ENCODE data around the gene SYNDIG1. TPM values are rescaled to one million over a fixed set of nuclear protein-coding genes. Genes with fewer than 3 reads are reported as not detected.

SYNDIG1 gene
- total and polyA plus RNA-seq, 4 experiments from 2014 or later: not detected

DNA sequence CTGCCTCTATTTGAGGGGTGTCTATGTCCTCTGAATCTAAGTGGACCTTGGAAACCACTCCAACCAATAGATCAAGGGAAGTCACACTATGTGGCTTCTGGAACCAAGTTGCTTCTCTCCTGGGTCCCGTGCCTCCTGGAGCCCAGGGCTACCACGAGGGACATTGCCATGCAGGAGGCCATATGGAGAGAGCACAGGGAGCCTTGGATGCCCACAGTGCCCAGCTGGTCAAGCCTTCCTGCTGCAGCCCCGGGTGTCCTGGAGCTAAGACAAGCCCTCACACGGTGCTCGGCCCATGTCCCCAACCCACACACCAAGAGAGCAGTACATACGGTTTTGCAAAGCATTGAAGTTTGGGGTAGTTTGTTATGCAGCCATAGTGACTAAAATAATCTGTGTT is 231.6 kb downstream of the SYNDIG1 start:
- H3K9me3 ChIP-seq (ENCODE audit: control insufficient read depth in 1 of 2, low read length in 2 of 2): no peaks in the 10 kb centered on the region
- ChIA-PET CTCF (ENCODE audit: partially characterized antibody) (no interaction called here), POLR2A (ENCODE audit: partially characterized antibody) (no interaction called here)
- Mint-ChIP-seq H3K4me1 (no peaks in the 10 kb centered on the region), H3K27ac (no peak overlapping the region), H3K9me3 (peaks cover 0 to 2% (median 0%) of the 10 kb centered on the region in 8 donors), H3K36me3 (peaks cover 0 to 2% of the 10 kb centered on the region in 2 donors), H3K4me3 (no peak overlapping the region), H3K27me3 (peaks cover 3 to 13% of the 10 kb centered on the region in 2 donors)
- no peaks in the 10 kb centered on the region for H3K27me3 ChIP-seq (ENCODE audit: insufficient read depth, low read length)
- no peak for DNase-seq
- H3K4me3 ChIP-seq (ENCODE audit: low read length in 2 of 2): no peak overlapping the region
- no peak overlapping the region for H3K27ac ChIP-seq (ENCODE audit: low read depth, low read length)
- H3K4me1 ChIP-seq (ENCODE audit: insufficient read depth, low read length): no peaks in the 10 kb centered on the region
- intact Hi-C loops (cut with micrococcal nuclease): no loop called here
- H3K36me3 ChIP-seq (ENCODE audit: insufficient read depth, low read length): no peaks in the 10 kb centered on the region

DNA sequence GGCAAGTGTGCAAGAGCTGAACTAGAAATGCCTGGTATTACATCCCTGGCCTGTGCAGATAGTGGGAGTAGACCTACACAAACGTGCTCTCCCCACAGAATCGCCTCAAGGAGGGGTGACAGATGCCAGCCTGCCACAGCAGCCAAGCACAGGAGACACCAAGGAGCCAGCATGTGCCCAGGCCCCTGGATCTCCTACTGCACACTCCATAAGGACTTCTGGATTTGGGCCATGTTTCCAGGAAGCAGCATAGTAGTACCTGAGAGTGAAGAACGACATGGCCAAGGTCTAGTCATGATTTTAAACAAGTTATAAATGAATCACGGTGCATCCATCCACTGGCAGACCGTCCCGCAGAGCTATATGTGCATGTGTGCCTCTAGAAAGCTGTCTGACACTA is 232.2 kb downstream of the SYNDIG1 start:
- no peaks in the 10 kb centered on the region for H3K9me3 ChIP-seq (ENCODE audit: control insufficient read depth in 1 of 2, low read length in 2 of 2)
- H3K27ac Mint-ChIP-seq: no peak overlapping the region
- DNase-seq: no peak
- H3K4me1 Mint-ChIP-seq: no peaks in the 10 kb centered on the region
- no peaks in the 10 kb centered on the region for H3K36me3 ChIP-seq (ENCODE audit: insufficient read depth, low read length)
- intact Hi-C loops (cut with micrococcal nuclease): no loop called here
- no peaks in the 10 kb centered on the region for H3K4me1 ChIP-seq (ENCODE audit: insufficient read depth, low read length)
- no peak overlapping the region for H3K27ac ChIP-seq (ENCODE audit: low read depth, low read length)
- no peak overlapping the region for H3K4me3 ChIP-seq (ENCODE audit: low read length in 2 of 2)
- H3K9me3 Mint-ChIP-seq: peaks cover 0 to 2% (median 0%) of the 10 kb centered on the region in 8 donors
- no peaks in the 10 kb centered on the region for H3K36me3 Mint-ChIP-seq
- no peak overlapping the region for H3K4me3 Mint-ChIP-seq
- ChIA-PET POLR2A (ENCODE audit: partially characterized antibody) (no interaction called here), CTCF (ENCODE audit: partially characterized antibody) (no interaction called here)
- peaks cover 2 to 8% of the 10 kb centered on the region in 2 donors for H3K27me3 Mint-ChIP-seq
- H3K27me3 ChIP-seq (ENCODE audit: insufficient read depth, low read length): no peaks in the 10 kb centered on the region

DNA sequence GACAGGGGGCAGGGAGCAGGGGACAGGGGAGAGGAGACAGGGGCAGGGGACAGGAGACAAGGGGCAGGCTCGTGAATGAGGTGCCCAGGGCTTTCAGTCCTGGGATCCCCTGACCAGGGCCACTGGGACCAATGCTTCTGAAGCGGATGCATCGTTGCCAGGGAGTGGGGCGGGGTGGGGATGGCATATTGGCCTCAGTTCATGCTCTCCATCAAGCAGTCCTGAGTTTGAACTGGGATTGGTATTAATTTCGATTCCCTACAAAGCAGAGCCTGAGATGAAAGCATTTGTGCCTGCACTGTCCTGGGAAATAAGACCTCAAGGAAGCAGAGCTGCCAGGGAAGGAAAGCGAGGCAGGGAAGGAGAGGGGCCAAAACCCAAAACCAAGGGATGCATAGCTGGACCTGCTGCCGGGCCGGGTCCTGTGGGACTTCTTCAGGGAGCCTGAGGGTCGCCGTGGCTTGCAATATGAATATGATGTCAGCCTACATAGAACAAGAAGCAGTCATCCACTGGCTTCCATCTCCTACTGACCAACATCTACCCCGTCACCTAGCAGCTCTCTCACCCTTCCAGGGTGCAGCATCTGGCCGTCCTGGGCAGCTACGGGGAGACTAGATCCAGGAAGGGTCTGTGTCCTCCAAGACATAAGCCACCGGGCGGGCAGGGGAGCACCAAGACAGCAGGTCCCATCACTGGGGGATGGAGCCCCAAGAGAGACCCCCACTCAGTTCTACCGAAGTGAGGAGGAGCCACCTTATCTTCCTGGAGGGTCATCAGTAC is 233.3 kb downstream of the SYNDIG1 start:
- Mint-ChIP-seq H3K4me3 (no peak overlapping the region), H3K36me3 (no peaks in the 10 kb centered on the region), H3K9me3 (peaks cover 0 to 2% (median 0%) of the 10 kb centered on the region in 8 donors), H3K4me1 (no peaks in the 10 kb centered on the region), H3K27me3 (peaks cover 2 to 8% of the 10 kb centered on the region in 2 donors), H3K27ac (no peak overlapping the region)
- H3K4me3 ChIP-seq (ENCODE audit: low read length in 2 of 2): no peak overlapping the region
- H3K36me3 ChIP-seq (ENCODE audit: insufficient read depth, low read length): no peaks in the 10 kb centered on the region
- H3K27me3 ChIP-seq (ENCODE audit: insufficient read depth, low read length): no peaks in the 10 kb centered on the region
- CTCF ChIA-PET (ENCODE audit: partially characterized antibody): no interaction called here
- POLR2A ChIA-PET (ENCODE audit: partially characterized antibody): no interaction called here
- DNase-seq: no peak
- H3K4me1 ChIP-seq (ENCODE audit: insufficient read depth, low read length): no peaks in the 10 kb centered on the region
- H3K27ac ChIP-seq (ENCODE audit: low read depth, low read length): no peak overlapping the region
- intact Hi-C loops (cut with micrococcal nuclease): no loop called here
- H3K9me3 ChIP-seq (ENCODE audit: control insufficient read depth in 1 of 2, low read length in 2 of 2): no peaks in the 10 kb centered on the region

DNA sequence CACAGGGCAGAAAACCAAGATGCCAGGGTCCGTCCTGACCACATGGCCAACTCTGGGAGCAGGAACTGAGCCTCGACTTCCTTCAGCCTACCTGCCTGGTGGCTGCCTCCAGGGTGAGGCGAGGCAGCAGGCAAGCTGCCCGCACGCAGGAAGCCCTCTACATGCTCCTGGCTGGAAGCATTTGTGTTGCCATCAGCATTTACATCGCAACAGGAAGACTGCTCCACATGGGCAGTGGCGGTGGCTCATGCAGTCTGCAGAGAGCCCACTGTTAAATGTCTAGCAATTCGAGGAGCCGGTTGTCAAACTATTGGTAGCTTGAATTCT is 233.8 kb downstream of the SYNDIG1 start:
- Histone ChIP-seq H3K36me3 (ENCODE audit: insufficient read depth, low read length) (no peaks in the 10 kb centered on the region), H3K27ac (ENCODE audit: low read depth, low read length) (no peak overlapping the region), H3K9me3 (ENCODE audit: control insufficient read depth in 1 of 2, low read length in 2 of 2) (no peaks in the 10 kb centered on the region), H3K27me3 (ENCODE audit: insufficient read depth, low read length) (no peaks in the 10 kb centered on the region), H3K4me1 (ENCODE audit: insufficient read depth, low read length) (no peaks in the 10 kb centered on the region), H3K4me3 (ENCODE audit: low read length in 2 of 2) (no peak overlapping the region)
- peaks cover 2 to 8% of the 10 kb centered on the region in 2 donors for H3K27me3 Mint-ChIP-seq
- intact Hi-C loops (cut with micrococcal nuclease): no loop called here
- H3K4me3 Mint-ChIP-seq: no peak overlapping the region
- H3K27ac Mint-ChIP-seq: no peak overlapping the region
- ChIA-PET CTCF (ENCODE audit: partially characterized antibody) (no interaction called here), POLR2A (ENCODE audit: partially characterized antibody) (no interaction called here)
- no peak for DNase-seq
- peaks cover 0 to 3% (median 0%) of the 10 kb centered on the region in 8 donors for H3K9me3 Mint-ChIP-seq
- no peaks in the 10 kb centered on the region for H3K4me1 Mint-ChIP-seq
- no peaks in the 10 kb centered on the region for H3K36me3 Mint-ChIP-seq

DNA sequence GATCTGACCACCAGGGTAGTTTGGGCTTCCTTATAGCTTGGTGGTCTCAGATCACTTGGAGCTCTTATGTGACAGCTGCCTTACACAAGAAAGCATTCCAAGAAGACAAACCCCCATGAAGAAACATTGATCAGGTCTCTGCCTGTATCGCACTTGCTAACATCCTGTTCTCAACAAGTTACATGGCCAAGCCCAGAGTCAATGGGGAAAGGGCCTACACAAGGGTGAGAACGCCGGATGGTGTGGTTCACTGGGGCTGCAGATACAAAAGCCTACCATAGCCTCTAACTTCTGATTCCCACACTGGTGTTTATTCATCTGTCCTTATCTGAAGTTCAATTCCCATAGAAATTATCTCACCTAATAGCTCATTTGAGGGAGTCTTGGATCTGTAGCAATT is 235.5 kb downstream of the SYNDIG1 start:
- no peak for DNase-seq
- intact Hi-C loops (cut with micrococcal nuclease): no loop called here
- no peaks in the 10 kb centered on the region for H3K27me3 ChIP-seq (ENCODE audit: insufficient read depth, low read length)
- H3K4me1 ChIP-seq (ENCODE audit: insufficient read depth, low read length): no peaks in the 10 kb centered on the region
- no peak overlapping the region for H3K4me3 Mint-ChIP-seq
- H3K4me3 ChIP-seq (ENCODE audit: low read length in 2 of 2): no peak overlapping the region
- peaks cover 0 to 3% (median 0%) of the 10 kb centered on the region in 8 donors for H3K9me3 Mint-ChIP-seq
- H3K27ac Mint-ChIP-seq: no peak overlapping the region
- no peak overlapping the region for H3K27ac ChIP-seq (ENCODE audit: low read depth, low read length)
- H3K27me3 Mint-ChIP-seq: peaks cover 0 to 8% of the 10 kb centered on the region in 2 donors
- no peaks in the 10 kb centered on the region for H3K36me3 Mint-ChIP-seq
- POLR2A ChIA-PET (ENCODE audit: partially characterized antibody): no interaction called here
- H3K4me1 Mint-ChIP-seq: no peaks in the 10 kb centered on the region
- H3K9me3 ChIP-seq (ENCODE audit: control insufficient read depth in 1 of 2, low read length in 2 of 2): no peaks in the 10 kb centered on the region
- CTCF ChIA-PET (ENCODE audit: partially characterized antibody): interaction anchor here (0.8 kb wide), 1 partner anchor 13 kb away, joined by 3 read pairs; no protein-coding TSS in a partner anchor
- no peaks in the 10 kb centered on the region for H3K36me3 ChIP-seq (ENCODE audit: insufficient read depth, low read length)

DNA sequence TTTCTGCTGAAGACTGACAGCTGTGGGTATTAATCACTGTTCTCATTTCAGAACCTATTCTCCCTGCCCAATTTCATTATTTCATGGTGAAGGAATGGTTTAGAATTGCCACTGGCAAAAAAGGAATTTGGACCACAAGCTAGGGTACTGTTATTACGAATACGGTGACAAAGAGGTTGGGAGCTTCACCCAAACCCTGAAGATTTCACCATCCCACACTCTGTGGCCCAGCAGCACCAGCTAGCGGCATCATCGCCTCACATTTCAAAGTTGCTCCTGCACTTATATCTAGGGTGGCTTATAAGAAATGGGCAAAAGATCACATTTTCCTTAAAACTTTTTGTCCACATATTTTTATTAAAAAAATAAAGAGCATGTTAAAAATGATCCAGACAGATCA is 236.1 kb downstream of the SYNDIG1 start:
- H3K27ac Mint-ChIP-seq: no peak overlapping the region
- no peaks in the 10 kb centered on the region for H3K4me1 Mint-ChIP-seq
- Histone ChIP-seq H3K4me1 (ENCODE audit: insufficient read depth, low read length) (no peaks in the 10 kb centered on the region), H3K36me3 (ENCODE audit: insufficient read depth, low read length) (no peaks in the 10 kb centered on the region), H3K27me3 (ENCODE audit: insufficient read depth, low read length) (no peaks in the 10 kb centered on the region), H3K4me3 (ENCODE audit: low read length in 2 of 2) (no peak overlapping the region), H3K9me3 (ENCODE audit: control insufficient read depth in 1 of 2, low read length in 2 of 2) (no peaks in the 10 kb centered on the region), H3K27ac (ENCODE audit: low read depth, low read length) (no peak overlapping the region)
- peaks cover 0 to 8% of the 10 kb centered on the region in 2 donors for H3K27me3 Mint-ChIP-seq
- CTCF ChIA-PET (ENCODE audit: partially characterized antibody): no interaction called here
- DNase-seq: no peak
- H3K36me3 Mint-ChIP-seq: no peaks in the 10 kb centered on the region
- H3K4me3 Mint-ChIP-seq: no peak overlapping the region
- intact Hi-C loops (cut with micrococcal nuclease): no loop called here
- POLR2A ChIA-PET (ENCODE audit: partially characterized antibody): no interaction called here
- H3K9me3 Mint-ChIP-seq: peaks cover 0 to 3% (median 0%) of the 10 kb centered on the region in 8 donors

DNA sequence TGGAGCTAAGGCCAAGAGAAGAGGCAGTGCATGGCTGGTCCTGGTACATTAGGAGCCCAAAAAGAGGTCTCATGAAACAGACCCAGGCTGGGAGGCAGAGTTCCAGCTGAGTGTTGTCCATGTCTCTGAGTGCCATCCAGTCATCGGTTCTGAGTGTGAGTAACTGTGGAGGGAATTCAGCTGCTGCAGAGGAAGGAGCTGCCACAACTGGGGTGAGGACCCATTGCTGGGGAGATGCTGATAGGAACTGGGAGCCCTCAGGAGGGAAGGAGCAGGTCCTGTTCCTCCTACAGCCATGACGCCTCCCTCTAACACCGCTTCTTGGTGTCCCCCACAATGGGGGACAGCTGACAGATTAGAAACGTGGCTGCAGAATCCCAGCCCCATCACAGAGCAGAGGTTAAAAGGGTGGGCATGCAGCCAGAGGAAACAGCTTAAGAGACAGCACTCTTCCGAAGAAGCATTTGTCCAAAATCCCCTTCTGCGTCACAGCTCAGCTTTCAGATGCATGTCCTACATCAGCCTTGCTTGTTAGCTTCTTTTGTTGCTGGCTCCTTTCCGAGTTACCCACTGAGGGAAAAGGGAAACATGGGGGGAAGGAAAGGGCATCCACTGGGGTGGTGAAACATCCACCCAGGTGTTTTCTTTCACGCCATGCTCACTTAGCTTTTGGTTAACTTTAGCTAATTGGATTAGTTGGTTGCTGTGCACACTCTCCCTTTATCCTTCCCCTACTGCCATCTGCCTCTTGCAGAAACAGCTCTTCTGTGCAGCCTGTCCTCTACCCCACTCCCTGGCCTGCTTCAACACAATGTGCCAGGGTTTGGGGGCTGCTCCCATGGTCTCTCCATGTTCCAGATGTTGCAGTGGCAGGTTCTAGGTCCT is 239.2 kb downstream of the SYNDIG1 start:
- Histone ChIP-seq H3K4me1 (ENCODE audit: insufficient read depth, low read length) (no peaks in the 10 kb centered on the region), H3K36me3 (ENCODE audit: insufficient read depth, low read length) (no peaks in the 10 kb centered on the region), H3K27me3 (ENCODE audit: insufficient read depth, low read length) (no peaks in the 10 kb centered on the region), H3K4me3 (ENCODE audit: low read length in 2 of 2) (no peak overlapping the region), H3K27ac (ENCODE audit: low read depth, low read length) (no peak overlapping the region), H3K9me3 (ENCODE audit: control insufficient read depth in 1 of 2, low read length in 2 of 2) (no peaks in the 10 kb centered on the region)
- no peak overlapping the region for H3K4me3 Mint-ChIP-seq
- intact Hi-C loops (cut with micrococcal nuclease): no loop called here
- ChIA-PET CTCF (ENCODE audit: partially characterized antibody) (no interaction called here), POLR2A (ENCODE audit: partially characterized antibody) (no interaction called here)
- DNase-seq: no peak
- peaks cover 0 to 8% (median 6%) of the 10 kb centered on the region in 8 donors for H3K9me3 Mint-ChIP-seq
- no peak overlapping the region for H3K27ac Mint-ChIP-seq
- H3K27me3 Mint-ChIP-seq: peaks cover 1 to 3% of the 10 kb centered on the region in 2 donors
- H3K36me3 Mint-ChIP-seq: no peaks in the 10 kb centered on the region
- no peaks in the 10 kb centered on the region for H3K4me1 Mint-ChIP-seq

Measured in CD4-positive, alpha-beta memory T cell (primary cell).